GM23338 (cell line): ENCODE results near the gene STT3B. TPM values are rescaled to one million over a fixed set of nuclear protein-coding genes. Genes with fewer than 3 reads are reported as not detected.
A peak's percentile ranks its signal among the peaks of the same experiment; 100 is the strongest.

ENCODE experiments used
- ATAC-seq: fragments of 200-7000 bp; cut with Tn5 transposase; 3 replicates; pipeline ENCODE4 v1.9.1; 2020
- DNase-seq: peaks from one replicate; pipeline ENCODE4 v3.0.0-alpha.2; 2015; ENCODE audit warnings: low spot score
- H2AFZ ChIP-seq: fragments of 200-600 bp; sonication (generic); 2 replicates; pipeline ENCODE4 v1.8.0; 2016; ENCODE audit warnings: antibody characterized with exemption, mild to moderate bottlenecking, moderate library complexity
- H3F3A ChIP-seq: fragments of 200-600 bp; sonication (generic); replicated peaks from 2 replicates; pipeline ENCODE4 v1.8.0; 2017; ENCODE audit warnings: antibody characterized with exemption, mixed run types, low read depth
- H3K27ac ChIP-seq: fragments of 200-600 bp; sonication (generic); 2 replicates; pipeline ENCODE4 v1.6.1; 2016; ENCODE audit warnings: low read depth
- H3K27me3 ChIP-seq: fragments of 200-600 bp; sonication (generic); 2 replicates; pipeline ENCODE4 v1.8.0; 2016; ENCODE audit warnings: mild to moderate bottlenecking, mixed run types, moderate library complexity; ENCODE audit not compliant: insufficient read depth
- H3K36me3 ChIP-seq: fragments of 200-600 bp; sonication (generic); 2 replicates; pipeline ENCODE4 v1.8.0; 2016; ENCODE audit warnings: mild to moderate bottlenecking; ENCODE audit not compliant: insufficient read depth
- H3K4me1 ChIP-seq: fragments of 200-600 bp; sonication (generic); 2 replicates; pipeline ENCODE4 v1.8.0; 2016; ENCODE audit warnings: mild to moderate bottlenecking, moderate library complexity; ENCODE audit not compliant: insufficient read depth
- H3K4me2 ChIP-seq: fragments of 200-600 bp; sonication (generic); 2 replicates; pipeline ENCODE4 v1.7.1; 2017; ENCODE audit warnings: mixed run types
- H3K4me3 ChIP-seq: fragments of 200-600 bp; sonication (generic); 2 replicates; pipeline ENCODE4 v1.6.1; 2016; ENCODE audit warnings: mixed run types
- H3K79me2 ChIP-seq: fragments of 200-600 bp; sonication (generic); replicated peaks from 2 replicates; pipeline ENCODE4 v1.8.0; 2017; ENCODE audit warnings: mild to moderate bottlenecking; ENCODE audit not compliant: insufficient read depth
- H3K9me2 ChIP-seq: fragments of 200-600 bp; sonication (generic); 2 replicates; pipeline ENCODE4 v1.8.0; 2017; ENCODE audit not compliant: insufficient read depth
- H4K20me1 ChIP-seq: fragments of 200-600 bp; sonication (generic); replicated peaks from 2 replicates; pipeline ENCODE4 v1.8.0; 2017; ENCODE audit warnings: mild to moderate bottlenecking; ENCODE audit not compliant: insufficient read depth
- H3K27ac Mint-ChIP-seq: 2 replicates; pipeline ENCODE4 v1.8.0; 2020; ENCODE audit warnings: inconsistent platforms, mild to moderate bottlenecking, moderate library complexity, mixed read lengths
- H3K27me3 Mint-ChIP-seq: 3 replicates; pipeline ENCODE4 v1.8.0; 2022; ENCODE audit warnings: low read depth, mild to moderate bottlenecking, moderate library complexity, mixed read lengths, inconsistent platforms; ENCODE audit not compliant: insufficient read depth, poor library complexity
- H3K36me3 Mint-ChIP-seq: 3 replicates; pipeline ENCODE4 v1.8.0; 2021; ENCODE audit warnings: low read depth, mild to moderate bottlenecking, inconsistent platforms, moderate library complexity, mixed read lengths
- H3K4me1 Mint-ChIP-seq: 3 replicates; pipeline ENCODE4 v1.8.0; 2020; ENCODE audit warnings: mild to moderate bottlenecking, inconsistent platforms, mixed read lengths
- H3K4me3 Mint-ChIP-seq: 3 replicates; pipeline ENCODE4 v1.8.0; 2021; ENCODE audit warnings: moderate library complexity, mild to moderate bottlenecking, inconsistent platforms, mixed read lengths
- H3K9me3 Mint-ChIP-seq: 3 replicates; pipeline ENCODE4 v1.8.0; 2020; ENCODE audit warnings: moderate library complexity, mild to moderate bottlenecking, inconsistent platforms, mixed read lengths
- CREB1 ChIP-seq: fragments of 250-450 bp; sonication (Bioruptor Pico); IDR thresholded peaks from 2 replicates; pipeline ENCODE4 v1.5.0; 2020; ENCODE audit warnings: low read depth, mild to moderate bottlenecking, moderate library complexity
- ETS1 ChIP-seq: IDR thresholded peaks from 2 replicates; pipeline ENCODE4 v1.6.1; 2016; ENCODE audit warnings: antibody characterized with exemption
- EZH2 ChIP-seq: fragments of 200-600 bp; sonication (generic); IDR thresholded peaks from one replicate; pipeline ENCODE4 v1.8.0; 2017; ENCODE audit warnings: antibody characterized with exemption, mild to moderate bottlenecking, low read depth; ENCODE audit not compliant: unreplicated experiment
- EZH2phosphoT487 ChIP-seq: fragments of 200-600 bp; sonication (generic); IDR thresholded peaks from one replicate; pipeline ENCODE4 v1.8.1; 2018; ENCODE audit warnings: antibody characterized with exemption; ENCODE audit not compliant: unreplicated experiment
- JUNB ChIP-seq: IDR thresholded peaks from one replicate; pipeline ENCODE4 v1.6.1; 2016; ENCODE audit warnings: antibody characterized with exemption; ENCODE audit not compliant: unreplicated experiment
- NANOG ChIP-seq: IDR thresholded peaks from 2 replicates; pipeline ENCODE4 v1.6.1; 2016; ENCODE audit warnings: antibody characterized with exemption, borderline replicate concordance
- POLR2AphosphoS5 ChIP-seq: IDR thresholded peaks from 2 replicates; pipeline ENCODE4 v1.6.1; 2016; ENCODE audit warnings: antibody characterized with exemption, low read depth
- REST ChIP-seq: IDR thresholded peaks from one replicate; pipeline ENCODE4 v1.6.1; 2018; ENCODE audit warnings: antibody characterized with exemption; ENCODE audit not compliant: unreplicated experiment
- ZNF114 ChIP-seq: fragments of 250-450 bp; sonication (Bioruptor Pico); IDR thresholded peaks from 2 replicates; pipeline ENCODE4 v1.5.0; 2020; ENCODE audit warnings: mild to moderate bottlenecking, moderate library complexity
- ZNF331 ChIP-seq: fragments of 250-450 bp; sonication (Bioruptor Pico); IDR thresholded peaks from 2 replicates; pipeline ENCODE4 v1.5.0; 2020; ENCODE audit warnings: low read depth, mild to moderate bottlenecking, moderate library complexity
- ZNF462 ChIP-seq: fragments of 250-450 bp; sonication (Bioruptor Pico); IDR thresholded peaks from 2 replicates; pipeline ENCODE4 v1.5.0; 2020; ENCODE audit warnings: mild to moderate bottlenecking, moderate library complexity
- polyA plus RNA-seq: library from polyadenylated mRNA; unstranded; fragments of >200 nt; fragmentation: Nextera tagmentation; extraction: Ambion mirVana; gene quantifications from 2 replicates; pipeline ENCODE4 v1.2.1, GENCODE V29; 2016
- total RNA-seq: library from RNA; depleted of rRNA; stranded (reverse); fragments of >200 nt; shearing (Covaris generic); gene quantifications from 2 replicates; pipeline ENCODE4 v1.2.3, GENCODE V29; 2014

STT3B gene
- total and polyA plus RNA-seq, 2 experiments from 2014 or later = 44.1 to 167 TPM

GRCh38 chr3:31606453-31606852 lies 73.7 kb downstream of the STT3B start:
- Histone ChIP-seq H3F3A (no peaks in the 10 kb centered on the region), H2AFZ (no peak overlapping the region), H3K9me2 (no peaks in the 10 kb centered on the region), H4K20me1 (no peaks in the 10 kb centered on the region), H3K4me2 (no peak overlapping the region), H3K79me2 (peaks cover 55% of the 10 kb centered on the region), H3K4me3 (no peak overlapping the region), H3K27ac (no peak overlapping the region), H3K27me3 (no peaks in the 10 kb centered on the region), H3K4me1 (no peaks in the 10 kb centered on the region), H3K36me3 (peaks cover 3% of the 10 kb centered on the region; the same call in 1 of the 2 replicates)
- DNase-seq = peak; percentile 13
- TF ChIP-seq ZNF462 (CRISPR knock-in tag) = no peak
- no peak for TF ChIP-seq POLR2AphosphoS5
- TF ChIP-seq EZH2 = no peak
- TF ChIP-seq EZH2phosphoT487 = no peak
- no peak for TF ChIP-seq ZNF331 (CRISPR knock-in tag)
- TF ChIP-seq ZNF114 (CRISPR knock-in tag) = no peak
- no peak for TF ChIP-seq REST
- TF ChIP-seq NANOG = no peak
- TF ChIP-seq CREB1 (CRISPR knock-in tag) = no peak
- TF ChIP-seq JUNB = no peak
- no peak for TF ChIP-seq ETS1
- Mint-ChIP-seq H3K4me3 (no peak overlapping the region), H3K27ac (no peak overlapping the region), H3K36me3 (peaks cover 68% of the 10 kb centered on the region), H3K27me3 (peaks cover 4% of the 10 kb centered on the region), H3K9me3 (peaks cover 33% of the 10 kb centered on the region), H3K4me1 (0 out of 3 replicates have a peak, but pooled peaks cover 3% of the 10 kb centered on the region)
- ATAC-seq = no peak
